ENCODE measurements around the gene GSDMA.

GSDMA gene, protein sequence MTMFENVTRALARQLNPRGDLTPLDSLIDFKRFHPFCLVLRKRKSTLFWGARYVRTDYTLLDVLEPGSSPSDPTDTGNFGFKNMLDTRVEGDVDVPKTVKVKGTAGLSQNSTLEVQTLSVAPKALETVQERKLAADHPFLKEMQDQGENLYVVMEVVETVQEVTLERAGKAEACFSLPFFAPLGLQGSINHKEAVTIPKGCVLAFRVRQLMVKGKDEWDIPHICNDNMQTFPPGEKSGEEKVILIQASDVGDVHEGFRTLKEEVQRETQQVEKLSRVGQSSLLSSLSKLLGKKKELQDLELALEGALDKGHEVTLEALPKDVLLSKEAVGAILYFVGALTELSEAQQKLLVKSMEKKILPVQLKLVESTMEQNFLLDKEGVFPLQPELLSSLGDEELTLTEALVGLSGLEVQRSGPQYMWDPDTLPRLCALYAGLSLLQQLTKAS

DNA sequence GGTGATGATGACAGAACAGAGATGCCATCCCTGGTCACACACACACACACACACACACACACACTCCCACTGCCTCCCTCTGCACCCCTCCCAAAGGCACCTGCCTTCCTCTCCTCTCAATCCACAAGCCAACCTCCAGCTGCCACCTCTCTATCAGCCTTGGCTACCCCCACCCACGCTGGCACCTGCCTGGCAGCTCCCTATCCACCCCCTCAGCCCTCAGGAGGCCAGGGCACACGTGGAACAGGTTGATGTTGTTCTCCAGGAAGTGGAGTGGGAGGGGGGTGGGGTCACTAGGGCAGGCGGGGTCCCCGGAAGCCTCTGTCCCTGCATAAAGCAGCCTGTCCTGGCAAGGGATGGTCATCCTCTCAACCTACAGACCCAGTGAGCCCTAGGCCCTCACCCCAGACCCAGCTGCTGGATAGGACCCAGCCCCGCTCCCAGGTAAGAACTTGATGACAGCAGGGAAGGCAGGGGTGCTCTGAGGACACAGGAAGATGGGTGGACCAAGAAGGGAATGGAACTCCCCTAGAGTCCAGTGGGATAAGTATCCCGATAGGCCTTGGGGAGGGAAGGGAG lies at the start of gene GSDMA:
Gene GSDMA, plus strand, starts transcription at position 363 of the 579 bp plus-strand sequence. CDS start 2,684 bp downstream, outside the sequence.
- DNase-seq = no peak

DNA sequence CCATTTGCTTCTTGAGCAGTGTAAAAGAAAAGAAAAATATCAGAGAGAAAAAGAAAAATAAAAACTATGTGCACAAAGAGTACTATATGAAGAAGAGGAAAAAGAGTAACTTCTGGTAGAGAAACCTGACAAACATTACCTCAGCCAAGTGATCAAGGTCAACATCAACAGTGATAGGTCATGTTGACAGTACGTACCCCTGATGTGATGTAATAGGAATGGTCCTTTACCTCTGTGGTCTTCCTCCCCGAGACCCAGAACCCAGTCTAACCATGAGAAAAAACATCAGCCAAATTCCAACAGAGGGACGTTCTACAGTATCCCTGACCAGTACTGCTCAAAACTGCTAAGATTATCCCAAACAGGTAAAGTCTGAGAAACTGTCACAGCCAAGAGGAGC lies 48.8 kb upstream of the GSDMA start:
- DNase-seq = no peak

DNA sequence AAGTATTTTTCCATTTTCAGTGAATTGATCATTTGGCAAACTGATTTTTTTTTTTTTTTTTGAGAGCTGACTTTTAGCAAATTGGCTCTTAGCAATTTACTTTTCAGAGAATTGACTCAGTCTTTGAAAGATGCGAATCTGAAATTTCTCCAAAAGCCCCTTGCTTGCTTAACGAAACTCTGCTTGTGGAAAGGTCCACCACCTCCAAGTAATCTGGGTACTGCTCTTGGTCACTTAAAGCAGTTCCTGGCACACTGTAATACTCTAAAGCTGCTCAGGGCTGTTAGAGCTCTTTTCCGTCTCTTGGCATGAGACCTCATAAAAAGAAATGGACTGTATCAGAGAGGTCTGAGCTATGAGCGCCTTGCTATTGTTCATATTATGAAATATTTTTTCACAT lies 47.2 kb upstream of the GSDMA start:
- no peak for DNase-seq

DNA sequence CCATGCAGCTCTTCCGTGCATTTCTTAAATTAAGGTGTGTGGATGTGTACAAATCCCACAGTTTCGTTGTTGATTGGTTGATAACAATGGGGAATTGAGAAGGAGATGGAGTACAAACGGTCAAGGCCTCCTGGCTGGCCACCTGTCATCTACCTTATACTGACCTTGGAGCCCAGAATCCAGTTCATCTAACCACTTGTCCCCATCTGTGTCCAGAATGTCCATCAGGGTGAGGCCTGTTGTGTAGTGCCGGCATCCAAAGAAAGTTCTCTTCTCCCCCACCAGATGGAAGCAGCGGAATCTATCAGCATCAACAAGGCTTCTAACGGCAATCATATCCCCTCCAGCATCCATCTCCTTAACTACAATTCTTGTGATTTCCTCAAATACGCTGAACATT lies 45.9 kb upstream of the GSDMA start:
- DNase-seq = peak in 1 of 2 experiments; percentile 33

DNA sequence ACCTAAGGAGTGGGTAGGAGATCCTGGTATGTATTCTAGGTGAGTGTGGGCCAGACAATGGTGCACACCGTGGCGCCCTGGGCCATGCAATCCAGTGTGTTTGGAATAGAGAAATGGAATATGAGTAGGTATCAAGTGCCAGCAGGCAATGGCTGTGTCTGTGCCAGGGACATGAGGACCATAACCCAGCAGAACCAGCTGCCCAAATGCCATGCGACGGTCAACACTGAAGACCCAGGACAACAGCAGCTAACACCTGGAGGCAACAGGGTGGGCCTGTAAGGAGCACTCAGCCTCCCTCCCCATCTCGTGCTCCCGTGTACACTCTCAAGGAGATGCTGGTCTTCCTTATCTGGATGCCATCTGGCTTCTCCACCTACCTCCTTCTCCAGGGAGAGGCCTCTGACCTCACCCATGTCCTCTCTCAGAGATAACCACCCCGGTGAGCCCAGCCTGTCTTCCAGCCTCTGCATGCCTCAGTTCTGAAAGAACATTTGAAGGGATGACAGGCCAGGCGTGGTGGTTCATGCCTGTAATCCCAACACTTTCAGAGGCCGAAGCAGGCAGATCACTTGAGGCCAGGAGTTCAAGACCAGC lies 43.6 kb upstream of the GSDMA start:
- DNase-seq = no peak

DNA sequence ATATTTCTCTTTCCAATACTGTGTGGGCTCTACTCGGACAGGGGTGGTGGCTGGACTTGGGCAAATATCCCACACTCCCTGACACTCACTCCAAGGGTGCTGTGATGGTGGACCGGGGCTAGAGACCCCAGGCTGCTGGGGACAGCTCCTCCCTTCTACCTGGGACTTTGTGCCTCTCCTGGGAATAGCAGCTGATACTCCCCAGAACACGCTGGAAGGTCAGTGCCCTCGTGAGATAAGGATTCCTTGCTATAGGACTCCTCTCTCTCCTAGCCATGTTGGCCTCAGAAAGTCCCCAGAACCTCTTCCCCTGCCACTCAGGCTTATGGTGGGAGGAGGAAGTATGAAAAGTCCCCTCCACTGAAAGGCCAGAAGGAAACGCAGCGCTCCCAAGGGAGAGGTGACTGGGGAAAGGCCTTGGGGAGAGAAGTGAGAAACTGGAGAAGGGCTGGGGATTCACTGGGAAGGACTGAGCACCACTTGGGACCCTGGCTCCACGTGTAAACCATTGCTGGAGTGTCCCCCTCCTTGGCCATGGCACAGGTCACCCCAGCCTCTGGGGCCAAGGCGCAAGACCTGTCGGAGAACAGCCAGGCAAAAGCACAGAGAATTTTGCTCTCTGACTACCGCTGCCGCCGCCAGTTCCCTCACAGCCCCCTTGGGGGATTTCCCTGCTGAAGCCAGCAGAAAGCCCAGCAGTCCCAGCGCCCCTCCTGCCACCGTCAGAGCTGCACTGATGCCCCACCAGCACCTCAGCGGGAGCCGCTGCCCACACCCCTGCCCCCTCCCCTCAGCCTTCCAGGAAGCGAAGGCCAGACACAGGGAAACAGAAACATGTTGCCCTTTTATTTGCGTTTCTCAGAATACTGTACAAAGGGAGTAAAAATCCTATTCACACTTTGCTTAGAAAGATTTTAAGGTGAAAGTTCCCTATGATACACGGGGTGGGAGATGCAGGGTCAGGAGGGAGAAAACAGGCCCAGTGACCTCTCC lies 42.3 kb upstream of the GSDMA start:
- no peak for DNase-seq

DNA sequence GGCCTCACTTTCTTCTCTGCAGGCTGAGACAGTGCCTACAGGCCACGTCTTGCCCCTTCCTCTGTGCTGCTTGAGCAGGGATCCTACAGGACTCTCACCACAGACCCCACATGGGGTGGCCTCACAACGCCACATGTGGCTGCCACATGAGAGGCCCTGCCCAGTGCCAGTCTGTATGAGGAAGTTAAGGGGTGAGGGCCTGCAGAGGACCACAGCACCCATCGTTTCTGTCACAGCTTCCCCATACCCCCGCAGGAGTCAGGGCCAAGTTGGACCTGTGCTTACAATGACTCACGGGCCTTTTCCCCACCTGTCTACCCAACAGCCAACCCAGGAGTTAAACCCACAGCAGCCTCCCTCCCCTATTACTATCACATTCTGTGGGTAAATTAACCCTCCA lies 41.5 kb upstream of the GSDMA start:
- DNase-seq = no peak

DNA sequence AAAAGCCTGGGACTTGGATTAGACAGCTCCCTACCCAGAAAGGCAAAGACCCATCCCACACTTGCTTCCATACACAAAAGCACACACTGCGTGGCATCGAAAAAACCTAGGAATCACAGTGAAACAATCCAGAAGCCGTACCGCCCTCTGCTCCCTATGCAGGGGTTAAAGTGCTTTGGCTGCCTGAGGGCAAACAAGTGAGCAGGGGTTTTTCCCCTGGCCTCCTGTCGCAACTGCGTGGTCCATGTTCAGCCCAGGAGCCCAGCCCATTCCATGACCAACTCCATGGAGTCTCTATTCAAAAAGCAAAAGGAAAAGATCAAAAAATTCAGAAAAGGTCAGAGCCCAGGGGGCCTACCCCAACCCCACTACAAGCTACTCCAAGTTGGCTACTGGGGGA lies 40.8 kb upstream of the GSDMA start:
- DNase-seq = no peak

DNA sequence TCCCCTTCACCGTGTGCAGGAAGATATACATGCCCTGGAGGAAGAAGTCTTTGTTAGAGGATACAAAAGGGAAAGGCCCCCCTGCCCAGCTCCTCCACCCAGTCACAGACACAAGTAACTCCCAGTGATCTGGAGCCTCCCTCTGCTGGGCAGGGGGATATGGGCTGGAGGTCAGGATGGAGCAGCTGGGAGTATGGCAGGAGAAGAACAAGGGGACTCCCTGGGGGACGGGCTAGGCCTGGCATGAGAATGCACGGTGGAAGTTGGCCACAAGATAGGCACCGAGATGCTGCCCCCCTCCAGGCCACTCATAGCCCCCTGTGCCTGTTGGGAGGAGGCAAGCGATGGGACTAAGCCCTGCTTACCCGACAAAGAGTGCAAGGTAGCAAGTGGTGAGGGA lies 39.6 kb upstream of the GSDMA start:
- no peak for DNase-seq

DNA sequence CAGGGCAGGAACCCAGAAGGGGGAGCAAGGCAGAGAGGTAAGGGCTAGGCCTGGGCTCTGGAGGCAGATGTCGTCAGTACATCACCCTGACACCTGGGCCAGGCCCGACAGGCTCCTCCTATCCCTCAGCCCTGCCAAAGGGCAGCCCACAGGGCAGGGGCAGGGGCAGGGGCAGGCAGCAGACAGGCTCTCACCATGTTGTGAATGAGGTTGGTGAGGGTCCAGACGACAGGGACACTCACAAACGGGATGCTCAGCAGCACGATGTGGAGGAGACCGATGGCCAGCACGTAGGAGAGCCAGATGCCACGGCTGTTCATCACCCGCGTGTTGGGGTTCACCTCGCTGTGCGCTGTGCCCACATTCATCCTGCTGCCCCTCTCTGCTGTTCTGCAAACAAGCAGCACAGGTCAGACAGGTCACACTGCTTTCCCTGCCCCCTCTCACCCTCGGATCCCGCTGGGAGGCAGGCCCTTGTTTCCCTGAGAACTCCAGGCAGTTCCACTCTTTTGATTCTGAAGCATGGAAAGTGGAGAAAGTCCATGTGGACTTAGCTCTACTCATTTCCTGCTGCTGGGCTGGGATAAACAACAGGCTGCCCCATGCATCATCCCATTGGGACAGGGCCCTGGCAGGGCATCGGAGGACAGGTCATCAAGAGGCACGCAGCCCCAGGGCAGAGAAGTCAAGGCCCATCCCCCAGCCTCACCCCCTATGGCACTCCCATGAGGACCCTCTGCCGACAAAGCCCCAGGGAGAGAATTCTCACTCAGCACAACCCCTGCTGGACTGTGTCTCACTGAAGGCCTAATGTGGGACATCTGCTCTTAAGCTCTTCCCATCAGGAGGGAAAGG lies 38.7 kb upstream of the GSDMA start:
- DNase-seq = no peak

DNA sequence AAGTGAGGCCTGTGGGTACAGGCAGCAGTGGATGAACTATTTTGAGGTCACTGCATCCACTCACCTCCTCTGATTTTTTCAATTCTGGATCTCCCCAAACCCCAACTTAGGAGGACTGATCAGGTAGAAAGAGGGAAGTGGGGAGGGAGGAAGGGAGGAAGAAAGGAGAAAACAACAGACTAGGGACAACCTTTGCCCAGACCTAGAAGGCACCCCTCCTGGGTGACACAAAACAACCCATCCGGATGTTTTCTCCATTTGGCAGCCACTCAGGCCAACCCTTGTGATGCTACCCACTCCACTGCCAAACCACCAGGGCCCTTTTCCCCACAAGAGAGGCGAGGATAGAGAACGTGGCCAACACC lies 38.1 kb upstream of the GSDMA start:
- DNase-seq = no peak

DNA sequence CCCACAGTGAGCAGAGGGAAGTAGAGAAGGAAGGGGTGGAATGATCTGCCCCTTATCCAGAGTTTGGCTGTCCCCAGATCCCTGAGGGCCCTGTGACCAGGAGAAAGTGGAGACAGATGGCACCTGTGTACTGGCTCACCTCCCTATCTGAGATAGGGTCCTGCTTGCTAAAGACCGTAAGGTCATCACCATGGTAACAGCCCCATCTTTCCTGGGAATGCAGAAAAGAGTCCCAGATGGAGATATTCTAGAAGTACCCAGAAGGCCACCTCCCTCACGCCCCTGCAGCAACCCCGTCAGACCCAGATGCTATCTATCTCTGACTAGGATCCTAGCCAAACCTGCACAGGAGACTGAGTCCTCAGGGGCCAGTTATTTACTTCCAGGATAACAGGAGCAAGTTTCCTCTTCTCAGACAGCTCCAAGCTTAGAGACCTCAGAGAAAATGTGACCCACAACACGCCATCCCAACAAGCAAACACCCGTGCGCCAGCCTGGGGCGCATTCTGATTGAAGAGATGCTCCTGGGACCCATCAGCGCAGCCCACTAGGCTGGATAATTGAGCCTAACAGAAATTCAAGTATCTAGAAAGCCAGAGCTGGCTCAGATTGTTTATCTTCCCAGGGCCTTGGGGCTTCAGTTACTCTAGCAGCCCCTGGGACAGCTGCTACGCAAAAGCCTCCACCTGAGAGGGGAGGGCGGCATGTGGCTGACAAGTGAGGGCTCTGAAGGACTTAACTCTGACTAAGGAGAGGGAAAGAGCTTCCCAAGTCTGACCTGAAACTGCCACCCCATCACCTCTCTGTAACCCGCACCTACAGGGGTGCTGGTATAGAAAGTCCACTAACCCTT lies 37.3 kb upstream of the GSDMA start:
- no peak for DNase-seq

DNA sequence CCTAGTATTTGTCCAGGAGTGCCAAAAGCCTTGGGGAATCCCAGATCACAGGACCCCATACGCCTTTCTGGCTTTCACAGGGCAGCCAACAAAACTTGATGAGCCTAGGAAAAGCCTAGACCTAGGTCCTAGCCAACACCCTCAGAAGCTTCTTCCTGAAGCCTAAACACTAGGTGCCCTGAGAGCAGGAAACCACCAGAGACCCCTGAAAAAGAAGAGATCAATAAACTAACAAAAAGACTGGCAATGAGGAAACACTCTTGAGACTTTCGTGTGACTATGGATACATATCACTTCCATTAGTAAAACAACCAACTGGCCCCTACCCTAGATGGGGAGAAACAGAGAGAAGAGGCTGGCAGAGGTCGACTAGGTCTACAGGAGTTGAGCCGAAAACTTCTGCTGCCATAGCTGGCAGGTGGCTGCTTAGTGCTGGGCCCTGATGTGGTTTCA lies 36.6 kb upstream of the GSDMA start:
- DNase-seq = no peak

DNA sequence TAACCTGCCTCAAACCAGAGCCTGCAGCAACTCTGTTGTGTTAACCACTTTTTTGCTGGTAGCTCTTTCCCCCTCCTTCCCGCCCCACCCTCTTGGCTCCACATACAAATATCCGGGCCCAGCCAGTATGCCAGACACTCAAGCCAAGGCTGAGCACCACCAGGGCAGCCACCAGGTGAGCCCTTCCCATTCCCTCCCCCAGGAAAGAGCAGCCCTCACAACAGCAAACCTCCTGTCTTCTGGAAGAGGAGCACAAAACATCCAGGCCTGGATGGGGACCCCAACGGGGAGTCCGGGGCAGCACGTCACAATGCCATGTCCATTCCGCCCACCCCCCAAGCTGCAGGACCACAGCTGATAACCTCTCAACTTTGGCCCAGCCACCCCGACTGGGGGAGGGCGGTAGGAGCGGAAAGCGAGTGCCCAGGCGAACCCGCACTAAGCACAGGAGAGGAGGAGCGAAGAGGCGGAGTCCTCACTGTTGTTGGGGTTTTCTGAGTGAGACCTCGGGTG lies 36.2 kb upstream of the GSDMA start:
- peak in 1 of 2 experiments; percentile 25 for DNase-seq

DNA sequence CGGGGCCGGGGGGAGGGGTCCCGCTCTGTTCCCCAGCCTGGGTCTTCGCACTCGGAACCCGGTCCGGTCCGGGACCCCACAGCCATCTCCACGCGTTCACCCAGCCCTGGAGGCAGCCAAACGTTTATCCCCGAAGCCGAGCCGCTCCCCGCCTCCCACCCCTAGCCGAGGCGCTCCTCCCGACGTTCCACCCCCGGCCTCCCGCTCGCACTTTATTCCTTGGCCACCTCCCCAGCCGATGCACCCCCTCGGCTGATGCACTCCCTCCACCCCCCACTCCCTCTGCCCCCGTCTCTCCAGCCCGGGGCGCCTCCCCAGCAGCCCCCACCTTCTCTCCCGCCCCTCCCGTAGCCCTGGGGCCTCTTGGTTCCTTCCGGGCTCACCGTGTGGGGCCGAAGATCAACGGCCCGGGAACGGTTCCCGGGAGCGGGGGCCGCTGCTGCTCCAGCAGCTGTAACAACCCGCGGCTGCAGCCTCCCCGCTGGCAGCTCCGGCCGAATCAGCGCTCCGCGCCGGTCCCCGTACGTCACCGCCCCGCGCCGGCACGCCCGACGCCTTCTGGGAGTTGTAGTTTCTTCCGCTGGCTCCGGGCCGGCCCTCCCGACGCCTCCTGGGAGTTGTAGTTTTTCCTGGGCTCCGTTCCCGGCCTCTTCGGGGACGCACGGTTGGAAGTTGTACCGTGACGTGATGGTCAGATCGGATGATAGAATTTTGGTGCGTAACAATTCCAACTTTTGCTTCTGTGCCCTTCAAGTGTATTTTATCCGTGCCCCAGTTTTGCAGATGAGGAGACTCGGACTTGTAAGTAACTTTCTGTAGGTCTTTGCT lies 35.5 kb upstream of the GSDMA start, which contains the start of the genes LRRC3C and ORMDL3:
Gene LRRC3C, plus strand, starts transcription at position 632 of the 828 bp plus-strand sequence. CDS start 13,792 bp downstream, outside the sequence.
Gene ORMDL3, minus strand, starts transcription at position 501 of the 828 bp plus-strand sequence. CDS start 3,398 bp downstream, outside the sequence.
- DNase-seq = peak; percentile 68 to 93

DNA sequence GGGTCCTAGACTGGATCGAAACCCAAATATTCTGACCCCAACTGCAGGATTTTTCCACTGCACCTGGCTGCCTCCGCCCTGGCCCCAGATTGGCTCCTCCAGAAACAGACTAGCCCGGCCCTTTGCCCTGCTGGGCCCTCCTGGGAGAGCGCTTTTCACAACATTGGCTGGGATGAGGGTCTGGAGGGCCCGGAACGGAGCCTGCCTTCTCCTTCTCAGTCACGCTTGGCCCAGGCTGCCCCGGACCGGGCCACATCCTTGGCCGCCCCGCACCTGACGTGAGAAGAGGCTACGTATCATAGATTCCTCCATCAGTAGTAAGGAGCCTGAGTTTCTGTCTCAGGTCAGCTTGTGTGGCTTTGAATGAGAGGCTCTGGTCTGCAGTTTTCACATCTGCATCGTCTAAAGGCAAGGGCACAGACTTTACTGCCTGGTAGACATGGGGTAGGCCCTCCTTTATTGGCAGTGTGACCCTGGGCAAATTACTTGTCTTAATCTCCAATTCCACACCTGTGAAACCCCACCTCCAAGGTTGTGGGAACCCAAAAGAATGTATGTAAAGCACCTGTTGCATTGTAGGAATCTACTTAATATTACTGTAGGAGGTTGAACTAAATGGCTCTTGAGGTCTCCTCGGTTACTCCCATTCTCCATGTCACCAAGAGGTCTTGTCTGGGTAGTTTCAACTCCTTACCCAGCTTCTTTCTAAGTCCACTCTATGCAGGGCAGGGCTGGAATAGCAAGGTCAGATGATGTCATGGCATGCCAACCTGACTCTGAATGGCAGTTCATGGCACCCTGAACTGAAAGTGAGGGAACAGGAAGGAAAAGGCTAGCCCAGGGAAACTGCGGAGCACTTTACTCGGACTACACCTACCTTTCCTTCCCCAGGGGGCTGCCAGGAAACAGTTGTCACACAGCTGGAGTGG lies 34.6 kb upstream of the GSDMA start:
- no peak for DNase-seq

DNA sequence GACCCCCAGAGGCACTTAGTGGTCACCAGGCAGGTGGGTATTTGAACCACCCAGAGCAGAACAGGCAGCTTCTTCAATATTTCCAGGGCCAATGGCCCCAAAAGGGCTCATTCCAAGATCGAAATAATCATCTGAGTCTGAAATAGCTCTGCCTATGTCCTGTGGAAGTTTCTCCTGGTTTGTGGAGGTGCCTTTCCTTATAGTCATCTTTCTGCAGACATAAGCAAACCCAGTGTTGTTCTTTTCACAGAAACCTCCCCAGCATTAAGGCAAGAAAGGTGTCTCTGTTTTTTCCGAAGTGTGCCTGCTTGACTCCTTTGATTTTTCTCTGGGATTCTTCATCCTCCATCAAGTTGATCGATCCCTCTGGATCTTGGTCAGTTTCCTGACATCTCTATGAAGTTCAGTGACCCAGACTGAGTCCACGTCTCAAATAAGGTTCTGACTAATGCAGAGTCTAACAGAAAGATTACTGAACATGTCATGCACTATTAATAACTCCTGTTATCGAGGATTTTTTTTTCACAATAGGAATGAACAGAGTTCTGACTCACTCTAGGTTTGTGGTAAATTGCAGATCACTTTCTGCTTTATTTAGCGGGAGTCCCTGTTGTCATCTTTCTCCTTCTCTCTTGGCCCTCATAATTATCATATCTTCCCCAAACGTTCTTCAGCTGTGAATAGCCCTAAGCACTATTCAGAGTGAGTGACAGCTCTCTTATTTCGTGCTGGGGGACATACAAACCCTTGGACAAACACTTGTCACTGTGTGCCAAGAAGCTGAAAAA lies 33.8 kb upstream of the GSDMA start:
- no peak for DNase-seq

Data from NCI-H526 (cell line).